Upper lobe of left lung (tissue), 4 donors: Measurements from ENCODE around the gene TMEM169.

ENCODE experiments used
- POLR2A ChIP-seq, 4 donors: fragments of 450-650 bp; IDR thresholded peaks; one replicate each; pipeline ENCODE4 v1.5.1; 2016 to 2017; ENCODE audit warnings: antibody characterized with exemption in 4 of 4, mild to moderate bottlenecking in 2 of 4
- POLR2AphosphoS5 ChIP-seq, 2 donors: sonication (generic); formaldehyde crosslinking; IDR thresholded peaks; one replicate each; pipeline ENCODE4 v1.5.1; 2017; ENCODE audit warnings: antibody characterized with exemption in 2 of 2
- TF ChIP-seq, protein P1 (sequence below), 6 experiments: fragments of 450-650 bp in 4 of 6; fragments of 200-600 bp in 2 of 6; sonication (generic) in 2 of 6; IDR thresholded peaks; one replicate each; pipeline ENCODE4 v1.5.1; 2016 to 2019; ENCODE audit warnings: antibody characterized with exemption in 6 of 6

DNA sequence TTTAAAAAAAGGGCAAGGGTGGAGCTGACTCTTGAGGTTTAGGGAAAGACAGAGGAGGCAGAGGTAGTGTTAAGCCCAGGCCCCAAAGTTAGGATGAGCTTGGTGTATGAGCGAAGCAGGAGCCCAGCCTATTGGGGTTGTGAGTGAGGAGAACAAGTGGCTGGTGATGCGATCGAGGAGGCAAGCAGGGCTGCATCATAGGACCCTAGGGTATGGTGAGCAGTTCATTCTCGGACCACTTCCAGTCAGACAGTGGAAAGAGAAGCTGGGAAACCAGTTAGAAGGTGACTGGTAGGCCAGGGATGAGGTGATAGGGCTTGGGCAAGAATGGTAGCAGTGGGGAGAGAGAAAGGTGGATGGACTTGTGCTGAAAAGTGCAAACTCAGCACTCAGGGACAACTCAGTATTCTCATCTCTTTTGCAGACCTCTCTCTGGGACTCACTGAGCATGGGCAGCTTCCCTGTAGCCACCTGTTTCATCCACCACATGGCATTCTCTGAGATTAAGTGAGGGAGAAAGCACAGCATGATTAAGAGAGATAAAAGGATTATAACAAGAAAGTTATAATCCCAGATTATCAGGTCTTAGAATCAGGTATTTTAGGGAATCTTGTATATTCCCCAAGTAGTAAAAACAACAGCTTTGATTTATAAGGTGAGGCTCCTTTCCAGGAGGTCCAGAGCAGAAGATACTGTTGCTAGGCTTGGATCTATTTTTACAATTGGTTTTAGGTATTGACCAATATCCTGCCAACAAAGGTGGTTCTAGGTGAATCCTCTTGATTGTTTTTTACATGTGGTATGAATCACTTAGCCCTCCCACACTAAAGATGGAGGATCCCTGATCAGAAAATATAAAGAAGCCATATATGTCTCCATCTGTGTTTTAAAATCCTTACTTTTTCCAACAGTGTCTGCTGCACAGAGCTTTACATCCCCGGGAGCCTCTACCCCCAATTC is 65.7 kb downstream of the TMEM169 start:
- TF ChIP-seq, protein P1, sequence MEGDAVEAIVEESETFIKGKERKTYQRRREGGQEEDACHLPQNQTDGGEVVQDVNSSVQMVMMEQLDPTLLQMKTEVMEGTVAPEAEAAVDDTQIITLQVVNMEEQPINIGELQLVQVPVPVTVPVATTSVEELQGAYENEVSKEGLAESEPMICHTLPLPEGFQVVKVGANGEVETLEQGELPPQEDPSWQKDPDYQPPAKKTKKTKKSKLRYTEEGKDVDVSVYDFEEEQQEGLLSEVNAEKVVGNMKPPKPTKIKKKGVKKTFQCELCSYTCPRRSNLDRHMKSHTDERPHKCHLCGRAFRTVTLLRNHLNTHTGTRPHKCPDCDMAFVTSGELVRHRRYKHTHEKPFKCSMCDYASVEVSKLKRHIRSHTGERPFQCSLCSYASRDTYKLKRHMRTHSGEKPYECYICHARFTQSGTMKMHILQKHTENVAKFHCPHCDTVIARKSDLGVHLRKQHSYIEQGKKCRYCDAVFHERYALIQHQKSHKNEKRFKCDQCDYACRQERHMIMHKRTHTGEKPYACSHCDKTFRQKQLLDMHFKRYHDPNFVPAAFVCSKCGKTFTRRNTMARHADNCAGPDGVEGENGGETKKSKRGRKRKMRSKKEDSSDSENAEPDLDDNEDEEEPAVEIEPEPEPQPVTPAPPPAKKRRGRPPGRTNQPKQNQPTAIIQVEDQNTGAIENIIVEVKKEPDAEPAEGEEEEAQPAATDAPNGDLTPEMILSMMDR (IDR thresholded peaks at IDR 0.05) = no peak
- TF ChIP-seq POLR2A (IDR thresholded peaks at IDR 0.05) = no peak
- no peak for TF ChIP-seq POLR2AphosphoS5 (IDR thresholded peaks at IDR 0.05)
